PC-9 (cell line): ENCODE measurements around the gene EXOSC7. TPM values are rescaled to one million over a fixed set of nuclear protein-coding genes. Genes with fewer than 3 reads are reported as not detected.

Experiments used
- BruUV-seq: library from RNA; stranded (reverse); fragments of 400-500 nt; replicated peaks from 2 replicates; lab custom pipeline; 2021; lab: Mats Ljungman, UMichigan
- CTCF ChIA-PET: fragments of 300-600 bp; sonication (Branson Sonifier 250); formaldehyde crosslinking; loops from one replicate; lab custom pipeline; 2022; ENCODE audit warnings: antibody characterized with exemption; lab: Charles Lee
- POLR2A ChIA-PET: fragments of 300-600 bp; sonication (Branson Sonifier 250); formaldehyde crosslinking; loops from one replicate; lab custom pipeline; 2022; ENCODE audit warnings: antibody characterized with exemption; ENCODE audit not compliant: unreplicated experiment; lab: Charles Lee
- DNase-seq, 2 experiments: peaks; one replicate each; pipeline versions ENCODE4 v3.0.0 to v3.0.0-alpha.2; 2015 to 2022; ENCODE audit warnings: mixed read lengths in 1 of 2
- H2AFZ ChIP-seq: fragments of 200-600 bp; sonication (generic); 2 replicates; pipeline ENCODE4 v1.8.1; 2017; ENCODE audit warnings: antibody characterized with exemption
- H3F3A ChIP-seq: fragments of 200-600 bp; sonication (generic); 2 replicates; pipeline ENCODE4 v1.8.1; 2017; ENCODE audit warnings: antibody characterized with exemption, mild to moderate bottlenecking, low read depth; ENCODE audit not compliant: insufficient read depth
- H3K27ac ChIP-seq: fragments of 200-600 bp; sonication (generic); 2 replicates; pipeline ENCODE4 v1.6.1; 2016; ENCODE audit warnings: mixed run types
- H3K27me3 ChIP-seq: fragments of 200-600 bp; sonication (generic); 2 replicates; pipeline ENCODE4 v1.6.1; 2016; ENCODE audit warnings: low read depth, mixed run types; ENCODE audit not compliant: insufficient read depth
- H3K36me3 ChIP-seq: fragments of 200-600 bp; sonication (generic); 2 replicates; pipeline ENCODE4 v1.6.1; 2016; ENCODE audit warnings: low read depth, mixed run types
- H3K4me1 ChIP-seq: fragments of 200-600 bp; sonication (generic); replicated peaks from 2 replicates; pipeline ENCODE4 v1.6.1; 2016; ENCODE audit warnings: mixed run types; ENCODE audit not compliant: insufficient read depth
- H3K4me2 ChIP-seq: fragments of 200-600 bp; sonication (generic); 2 replicates; pipeline ENCODE4 v1.6.1; 2017; ENCODE audit warnings: mixed run types
- H3K4me3 ChIP-seq: fragments of 200-600 bp; sonication (generic); 2 replicates; pipeline ENCODE4 v1.6.1; 2016; ENCODE audit warnings: mixed run types
- H3K79me2 ChIP-seq: fragments of 200-600 bp; sonication (generic); 2 replicates; pipeline ENCODE4 v1.6.1; 2017; ENCODE audit warnings: low read depth, mixed run types
- H3K9me2 ChIP-seq: fragments of 200-600 bp; sonication (generic); 2 replicates; pipeline ENCODE4 v1.8.1; 2017; ENCODE audit warnings: mild to moderate bottlenecking; ENCODE audit not compliant: insufficient read depth
- H3K9me3 ChIP-seq: fragments of 200-600 bp; sonication (generic); 2 replicates; pipeline ENCODE4 v1.8.1; 2016; ENCODE audit warnings: low read depth; ENCODE audit not compliant: insufficient read depth
- H4K20me1 ChIP-seq: fragments of 200-600 bp; sonication (generic); 2 replicates; pipeline ENCODE4 v1.8.1; 2017; ENCODE audit not compliant: insufficient read depth
- EZH2 ChIP-seq: fragments of 200-600 bp; sonication (generic); IDR thresholded peaks from 2 replicates; pipeline ENCODE4 v1.8.0; 2017; ENCODE audit warnings: antibody characterized with exemption, low read depth
- intact Hi-C: fragments of 100-400 bp; cut with micrococcal nuclease; formaldehyde crosslinking; loops from one replicate; pipeline ENCODE4 v1.10.0; 2022; ENCODE audit not compliant: unreplicated experiment
- total RNA-seq: library from RNA; stranded (reverse); gene quantifications from 2 replicates; pipeline ENCODE4 v1.2.3, GENCODE V29; 2021
- TF ChIP-seq, protein P1 (sequence below): fragments of 200-600 bp; sonication (generic); conservative IDR thresholded peaks from 2 replicates; pipeline ENCODE4 v1.6.1; 2017; ENCODE audit warnings: mixed run types, antibody characterized with exemption, mild to moderate bottlenecking, moderate library complexity

EXOSC7 gene
- total RNA-seq, 1 experiment from 2014 or later = 56.2 TPM

GRCh38 chr3:44993471-44994205, 17.6 kb downstream of the EXOSC7 start:
- Histone ChIP-seq H3K9me2 (no peaks in the 10 kb centered on the region), H3K9me3 (no peaks in the 10 kb centered on the region), H3K4me1 (peaks cover 23% of the 10 kb centered on the region), H3K27me3 (no peaks in the 10 kb centered on the region), H3K79me2 (peaks cover 35% of the 10 kb centered on the region), H3K36me3 (peaks cover 21% of the 10 kb centered on the region; the same call in 1 of the 2 replicates), H3K4me3 (no peak overlapping the region), H3K27ac (peak overlapping the region; percentile 55), H4K20me1 (no peaks in the 10 kb centered on the region; the same call in 1 of the 2 replicates), H3F3A (peaks cover 15% of the 10 kb centered on the region; the same call in 1 of the 2 replicates), H3K4me2 (no peak overlapping the region), H2AFZ (no peak overlapping the region)
- POLR2A ChIA-PET = interaction anchor here (0.7 kb wide), 1 partner anchor 70 kb away, joined by 5 read pairs; no protein-coding TSS in a partner anchor
- BruUV-seq = no TSS peak
- intact Hi-C loops = no loop called here
- TF ChIP-seq, protein P1, sequence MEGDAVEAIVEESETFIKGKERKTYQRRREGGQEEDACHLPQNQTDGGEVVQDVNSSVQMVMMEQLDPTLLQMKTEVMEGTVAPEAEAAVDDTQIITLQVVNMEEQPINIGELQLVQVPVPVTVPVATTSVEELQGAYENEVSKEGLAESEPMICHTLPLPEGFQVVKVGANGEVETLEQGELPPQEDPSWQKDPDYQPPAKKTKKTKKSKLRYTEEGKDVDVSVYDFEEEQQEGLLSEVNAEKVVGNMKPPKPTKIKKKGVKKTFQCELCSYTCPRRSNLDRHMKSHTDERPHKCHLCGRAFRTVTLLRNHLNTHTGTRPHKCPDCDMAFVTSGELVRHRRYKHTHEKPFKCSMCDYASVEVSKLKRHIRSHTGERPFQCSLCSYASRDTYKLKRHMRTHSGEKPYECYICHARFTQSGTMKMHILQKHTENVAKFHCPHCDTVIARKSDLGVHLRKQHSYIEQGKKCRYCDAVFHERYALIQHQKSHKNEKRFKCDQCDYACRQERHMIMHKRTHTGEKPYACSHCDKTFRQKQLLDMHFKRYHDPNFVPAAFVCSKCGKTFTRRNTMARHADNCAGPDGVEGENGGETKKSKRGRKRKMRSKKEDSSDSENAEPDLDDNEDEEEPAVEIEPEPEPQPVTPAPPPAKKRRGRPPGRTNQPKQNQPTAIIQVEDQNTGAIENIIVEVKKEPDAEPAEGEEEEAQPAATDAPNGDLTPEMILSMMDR = no peak
- TF ChIP-seq EZH2 = no peak
- CTCF ChIA-PET = interaction anchor here (0.5 to 0.6 kb wide), 3 partner anchors 108 to 407 kb away, joined by 3 to 5 read pairs (median 4); no protein-coding TSS in a partner anchor
- DNase-seq = peak in 1 of 2 experiments; percentile 64

DNA sequence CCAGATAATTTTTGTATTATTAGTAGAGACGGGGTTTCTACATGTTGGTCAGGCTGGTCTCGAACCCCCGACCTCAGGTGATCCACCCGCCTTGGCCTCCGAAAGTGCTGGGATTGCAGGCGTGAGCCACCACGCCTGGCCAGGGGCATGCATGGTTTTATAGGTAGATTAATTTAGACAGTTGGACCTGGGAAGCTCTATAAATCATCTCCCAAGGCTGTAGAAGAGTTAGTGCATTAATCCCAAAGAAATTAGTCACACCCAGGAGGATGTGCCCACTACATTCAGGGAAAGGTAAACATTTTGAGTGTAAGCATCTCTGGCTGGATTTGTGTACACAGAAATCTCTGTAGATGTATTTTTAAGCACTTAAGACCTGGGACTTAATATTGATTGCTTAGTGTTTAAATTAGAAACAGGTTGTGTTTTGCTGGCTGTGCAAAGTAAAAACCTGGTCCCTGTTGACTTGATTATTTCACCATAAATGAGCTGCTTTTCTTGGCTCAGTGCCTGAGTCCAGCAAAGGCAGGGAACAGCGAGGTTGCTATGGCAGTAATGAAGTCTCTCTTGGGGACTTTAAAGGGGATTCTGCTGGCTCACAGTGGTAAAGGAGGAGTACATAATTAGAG, 19.2 kb downstream of the EXOSC7 start:
- ChIA-PET POLR2A (interaction anchor here (0.6 kb wide), 1 partner anchor 45 kb away, joined by 4 read pairs; no protein-coding TSS in a partner anchor), CTCF (no interaction called here)
- Histone ChIP-seq H3K27me3 (no peaks in the 10 kb centered on the region), H3K4me1 (peaks cover 23% of the 10 kb centered on the region), H2AFZ (no peak overlapping the region), H3K36me3 (peaks cover 29% of the 10 kb centered on the region), H3K9me3 (no peaks in the 10 kb centered on the region), H3K4me2 (no peak overlapping the region), H3K4me3 (no peak overlapping the region), H3K27ac (no peak overlapping the region), H4K20me1 (no peaks in the 10 kb centered on the region; the same call in 1 of the 2 replicates), H3K9me2 (no peaks in the 10 kb centered on the region), H3K79me2 (peaks cover 19% of the 10 kb centered on the region; the same call in 1 of the 2 replicates), H3F3A (peaks cover 15% of the 10 kb centered on the region; the same call in 1 of the 2 replicates)
- no peak for DNase-seq
- intact Hi-C loops = no loop called here
- no TSS peak for BruUV-seq
- TF ChIP-seq EZH2 = no peak

DNA sequence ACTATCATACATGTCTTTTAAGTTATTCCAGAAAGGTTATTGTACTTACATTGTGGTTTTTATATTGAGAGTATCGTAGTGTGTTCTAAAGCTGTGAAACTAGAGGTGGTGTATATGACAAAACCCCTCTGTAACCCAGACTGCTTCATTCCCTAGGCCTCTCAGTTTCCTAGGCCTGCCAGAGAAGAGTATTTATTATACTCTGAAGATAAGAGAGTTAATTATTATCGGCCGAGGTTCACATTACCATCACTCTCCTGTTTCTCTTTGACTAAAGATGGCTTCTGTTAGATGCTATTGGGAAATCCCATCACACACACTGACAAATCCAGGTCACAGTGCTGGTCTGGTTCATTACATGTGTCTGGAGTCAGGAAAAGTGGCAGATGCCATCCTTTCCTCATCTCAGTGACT, 20.5 kb downstream of the EXOSC7 start:
- H3K4me1 ChIP-seq = peaks cover 23% of the 10 kb centered on the region
- H3K27me3 ChIP-seq = no peaks in the 10 kb centered on the region
- intact Hi-C loops = no loop called here
- no peaks in the 10 kb centered on the region for H3K9me3 ChIP-seq
- H3K9me2 ChIP-seq = no peaks in the 10 kb centered on the region
- peaks cover 15% of the 10 kb centered on the region; the same call in 1 of the 2 replicates for H3F3A ChIP-seq
- no peaks in the 10 kb centered on the region; the same call in 1 of the 2 replicates for H4K20me1 ChIP-seq
- no TSS peak for BruUV-seq
- TF ChIP-seq, protein P1 = no peak
- TF ChIP-seq EZH2 = no peak
- POLR2A ChIA-PET = no interaction called here
- no peak overlapping the region for H3K27ac ChIP-seq
- CTCF ChIA-PET = no interaction called here
- no peak overlapping the region for H3K4me3 ChIP-seq
- no peak overlapping the region for H3K4me2 ChIP-seq
- peaks cover 17% of the 10 kb centered on the region; the same call in 1 of the 2 replicates for H3K79me2 ChIP-seq
- no peak for DNase-seq
- no peak overlapping the region for H2AFZ ChIP-seq
- H3K36me3 ChIP-seq = peaks cover 19% of the 10 kb centered on the region
